GM12892 (cell line): ENCODE results near the gene ADK.

Experiments used
- POLR2A ChIP-seq: IDR thresholded peaks from 2 replicates; pipeline ENCODE4 v1.6.1; 2011; ENCODE audit warnings: low read depth, low read length, control low read depth
- TAF1 ChIP-seq: IDR thresholded peaks from 2 replicates; pipeline ENCODE4 v1.6.1; 2011; ENCODE audit warnings: low read depth, mild to moderate bottlenecking, control low read depth, low read length, borderline replicate concordance

DNA sequence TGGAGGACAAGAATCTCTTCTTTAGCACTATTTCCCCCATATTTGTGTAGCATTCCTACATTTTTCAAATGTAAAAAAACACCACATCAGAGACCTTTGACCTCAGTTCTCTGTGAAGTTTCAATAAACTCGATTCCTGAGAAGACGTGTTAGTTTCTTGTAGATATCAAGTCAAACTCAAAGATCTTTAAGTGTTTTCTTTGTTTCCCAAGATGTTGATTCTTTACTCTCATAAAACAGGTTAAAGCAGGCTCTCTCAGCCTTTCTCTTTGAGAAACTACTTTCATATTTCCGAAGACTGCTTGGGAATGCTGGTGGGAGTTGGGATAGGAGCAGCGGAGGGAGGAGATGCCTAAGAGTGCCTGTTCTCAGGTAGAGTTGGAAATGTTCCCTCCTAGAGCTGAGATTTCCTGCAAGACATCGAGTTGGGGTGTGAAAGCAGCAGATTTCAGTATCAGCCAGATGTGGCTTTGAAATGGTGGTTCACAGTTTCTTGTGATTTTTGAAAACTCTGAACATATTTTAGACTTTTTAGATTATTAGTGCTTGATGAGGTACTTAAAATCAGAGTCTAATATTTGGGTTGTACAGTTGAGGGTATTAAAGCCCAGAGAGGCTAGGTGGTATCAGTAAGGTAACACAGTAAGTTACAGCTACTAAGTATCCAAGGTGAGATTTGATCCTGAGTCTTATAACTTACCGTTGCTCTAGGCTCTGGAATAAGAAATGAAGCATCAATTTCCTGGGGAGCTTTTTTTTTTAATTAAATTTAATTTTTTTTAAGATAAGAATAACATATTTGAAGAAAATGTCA is 13.9 kb downstream of the ADK start:
- TF ChIP-seq TAF1 (no peak), POLR2A (no peak)
